H1 (cell line): ENCODE results near the gene IGFBP4. TPM values are rescaled to one million over a fixed set of nuclear protein-coding genes. Genes with fewer than 3 reads are reported as not detected.

Source experiments
- CTCF ChIA-PET: fragments of 300-600 bp; sonication (Branson Sonifier 250); formaldehyde crosslinking; loops from one replicate; lab custom pipeline; 2021; ENCODE audit not compliant: partially characterized antibody; lab: Charles Lee
- POLR2A ChIA-PET: fragments of 300-600 bp; sonication (Branson Sonifier 250); formaldehyde crosslinking; loops from one replicate; lab custom pipeline; 2021; ENCODE audit warnings: inconsistent platforms; ENCODE audit not compliant: partially characterized antibody; lab: Charles Lee
- DNase-seq, 2 experiments: peaks; one replicate each; pipeline versions ENCODE4 v3.0.0 to v3.0.0-alpha.2; 2010 to 2022; ENCODE audit warnings: low spot score in 2 of 2, low read depth in 1 of 2, mixed read lengths in 1 of 2
- FAIRE-seq: peaks from 2 replicates; lab custom pipeline; 2011; peaks lifted over from hg19 to GRCh38; lab: Jason Lieb, UNC
- H2AFZ ChIP-seq: 2 replicates; pipeline ENCODE4 v1.8.1; 2012; ENCODE audit warnings: low read length, inconsistent platforms
- H2AK5ac ChIP-seq: 2 replicates; pipeline ENCODE4 v1.6.1; 2013; ENCODE audit warnings: low read depth, low read length
- H2BK120ac ChIP-seq: replicated peaks from 2 replicates; pipeline ENCODE3; 2013; ENCODE audit warnings: low read depth, low read length, inconsistent platforms
- H2BK12ac ChIP-seq: 2 replicates; pipeline ENCODE4 v1.6.1; 2013; ENCODE audit warnings: low read depth, low read length
- H2BK15ac ChIP-seq: 2 replicates; pipeline ENCODE4 v1.6.1; 2013; ENCODE audit warnings: low read length
- H2BK20ac ChIP-seq: 2 replicates; pipeline ENCODE4 v1.6.1; 2013; ENCODE audit warnings: low read length
- H2BK5ac ChIP-seq: 2 replicates; pipeline ENCODE4 v1.6.1; 2013; ENCODE audit warnings: low read depth, low read length
- H3K14ac ChIP-seq: 2 replicates; pipeline ENCODE4 v1.6.1; 2013; ENCODE audit warnings: inconsistent platforms; ENCODE audit not compliant: insufficient read length
- H3K18ac ChIP-seq: 2 replicates; pipeline ENCODE4 v1.6.1; 2013; ENCODE audit warnings: low read length; ENCODE audit errors: extremely low read depth
- H3K23ac ChIP-seq: 2 replicates; pipeline ENCODE4 v1.6.1; 2013; ENCODE audit warnings: inconsistent platforms; ENCODE audit not compliant: insufficient read length
- H3K23me2 ChIP-seq: 2 replicates; pipeline ENCODE4 v1.6.1; 2013; ENCODE audit warnings: low read depth, low read length
- H3K27ac ChIP-seq: 2 replicates; pipeline ENCODE4 v1.6.1; 2011; ENCODE audit warnings: low read depth, low read length, inconsistent platforms
- H3K27me3 ChIP-seq, 4 experiments: replicated peaks in 1 of 4; 1 replicate in 1 of 4; 2 replicates in 3 of 4; pipeline versions ENCODE4 v1.6.1 to v1.8.1; 2011 to 2013; ENCODE audit warnings: low read length in 3 of 4, mild to moderate bottlenecking in 3 of 4, inconsistent platforms in 2 of 4, mixed read lengths in 2 of 4, moderate library complexity in 1 of 4; ENCODE audit not compliant: control insufficient read depth in 3 of 4, insufficient read depth in 3 of 4; ENCODE audit errors: extremely low read depth in 1 of 4
- H3K36me3 ChIP-seq, 4 experiments: 2 replicates each; pipeline versions ENCODE4 v1.6.1 to v1.8.1; 2011 to 2013; ENCODE audit warnings: mild to moderate bottlenecking in 4 of 4, low read length in 3 of 4, moderate library complexity in 2 of 4, control low read depth in 1 of 4, inconsistent platforms in 1 of 4; ENCODE audit not compliant: insufficient read depth in 4 of 4, control insufficient read depth in 2 of 4
- H3K4ac ChIP-seq: replicated peaks from 2 replicates; pipeline ENCODE3; 2013; ENCODE audit warnings: low read length, low read depth, mixed read lengths, inconsistent platforms; ENCODE audit not compliant: insufficient read length
- H3K4me1 ChIP-seq, 4 experiments: replicated peaks in 1 of 4; 1 replicate in 1 of 4; 2 replicates in 3 of 4; pipeline versions ENCODE4 v1.6.1 to v1.8.1; 2011 to 2013; ENCODE audit warnings: low read length in 3 of 4, inconsistent platforms in 2 of 4, mixed read lengths in 1 of 4; ENCODE audit not compliant: insufficient read depth in 4 of 4, control insufficient read depth in 3 of 4
- H3K4me2 ChIP-seq, 2 experiments: 2 replicates each; pipeline versions ENCODE4 v1.6.1 to v1.8.1; 2011 to 2013; ENCODE audit warnings: low read depth in 2 of 2, low read length in 2 of 2, control low read depth in 1 of 2, inconsistent platforms in 1 of 2, mild to moderate bottlenecking in 1 of 2; ENCODE audit not compliant: insufficient read depth in 1 of 2
- H3K4me3 ChIP-seq, 4 experiments: fragments of 200-600, 300-600 bp in 1 of 4; sonication (generic), shearing (Covaris generic), sonication (Bioruptor Twin) in 1 of 4; 2 replicates each; pipeline versions ENCODE4 v1.5.1 to v1.8.1; 2011 to 2016; ENCODE audit warnings: low read length in 4 of 4, low read depth in 3 of 4, control low read depth in 2 of 4, inconsistent platforms in 2 of 4, mild to moderate bottlenecking in 2 of 4, mixed read lengths in 1 of 4, moderate library complexity in 1 of 4; ENCODE audit not compliant: insufficient read depth in 2 of 4; ENCODE audit errors: extremely low read depth in 1 of 4
- H3K56ac ChIP-seq: replicated peaks from 2 replicates; pipeline ENCODE3; 2013; ENCODE audit warnings: low read depth, mild to moderate bottlenecking, mixed read lengths, low read length, inconsistent platforms; ENCODE audit not compliant: insufficient read length
- H3K79me1 ChIP-seq: 2 replicates; pipeline ENCODE4 v1.6.1; 2013; ENCODE audit warnings: low read depth, low read length, control low read depth
- H3K79me2 ChIP-seq, 2 experiments: 2 replicates each; pipeline versions ENCODE4 v1.6.1 to v1.8.1; 2012 to 2013; ENCODE audit warnings: low read length in 2 of 2, mild to moderate bottlenecking in 2 of 2, inconsistent platforms in 1 of 2; ENCODE audit not compliant: insufficient read depth in 2 of 2, control insufficient read depth in 1 of 2
- H3K9ac ChIP-seq, 4 experiments: replicated peaks in 1 of 4; 1 replicate in 1 of 4; 2 replicates in 3 of 4; pipeline versions ENCODE4 v1.6.1 to v1.8.1; 2011 to 2013; ENCODE audit warnings: low read depth in 3 of 4, low read length in 3 of 4, control low read depth in 2 of 4, mild to moderate bottlenecking in 2 of 4, moderate library complexity in 2 of 4, inconsistent platforms in 1 of 4; ENCODE audit errors: extremely low read depth in 1 of 4
- H3K9me3 ChIP-seq, 2 experiments: 2 replicates each; pipeline versions ENCODE4 v1.6.1 to v1.8.1; 2012 to 2013; ENCODE audit warnings: mild to moderate bottlenecking in 2 of 2, moderate library complexity in 2 of 2, control low read depth in 1 of 2, inconsistent platforms in 1 of 2, low read depth in 1 of 2, low read length in 1 of 2, mixed read lengths in 1 of 2; ENCODE audit not compliant: insufficient read depth in 2 of 2
- H4K20me1 ChIP-seq, 2 experiments: replicated peaks in 1 of 2; 2 replicates each; pipeline versions ENCODE3 to v1.8.1; 2011 to 2013; ENCODE audit warnings: inconsistent platforms in 2 of 2, low read length in 2 of 2, mild to moderate bottlenecking in 1 of 2; ENCODE audit not compliant: insufficient read depth in 2 of 2, control insufficient read depth in 1 of 2
- H4K5ac ChIP-seq: 2 replicates; pipeline ENCODE4 v1.6.1; 2013; ENCODE audit warnings: low read length, low read depth, mixed read lengths, inconsistent platforms; ENCODE audit not compliant: insufficient read length
- H4K8ac ChIP-seq: 2 replicates; pipeline ENCODE4 v1.8.0; 2013; ENCODE audit warnings: mild to moderate bottlenecking, moderate library complexity, low read length, inconsistent platforms; ENCODE audit not compliant: insufficient read depth; ENCODE audit errors: extremely low read depth
- H4K91ac ChIP-seq: replicated peaks from 2 replicates; pipeline ENCODE3; 2013; ENCODE audit warnings: low read length, mixed read lengths, inconsistent platforms; ENCODE audit not compliant: insufficient read length
- CEBPB ChIP-seq: IDR thresholded peaks from 2 replicates; pipeline ENCODE4 v1.6.1; 2012; ENCODE audit warnings: low read depth, low read length
- CHD1 ChIP-seq: IDR thresholded peaks from 2 replicates; pipeline ENCODE4 v1.6.1; 2012; ENCODE audit warnings: low read depth, low read length, improper control_type of control experiment
- CREB1 ChIP-seq: IDR thresholded peaks from 2 replicates; pipeline ENCODE4 v1.6.1; 2012; ENCODE audit warnings: inconsistent platforms
- SP4 ChIP-seq: IDR thresholded peaks from 2 replicates; pipeline ENCODE4 v1.6.1; 2012; ENCODE audit warnings: low read length, inconsistent platforms
- YY1 ChIP-seq: IDR thresholded peaks from 2 replicates; pipeline ENCODE4 v1.6.1; 2011; ENCODE audit warnings: low read depth, mild to moderate bottlenecking, low read length
- WGBS, 2 experiments: shearing (Covaris generic) in 1 of 2; methylation state at CpG; one replicate each; pipeline versions ENCODE4 v1.1.6 to v1.1.7; 2013 to 2015; ENCODE audit warnings: low lambda C conversion rate in 2 of 2, mixed read lengths in 2 of 2, inconsistent platforms in 1 of 2, low coverage in 1 of 2, missing lambda C conversion rate in 1 of 2; ENCODE audit not compliant: insufficient replicate concordance in 2 of 2, insufficient coverage in 1 of 2, insufficient read length in 1 of 2; ENCODE audit errors: extremely low coverage in 1 of 2, missing lambda C conversion rate in 1 of 2; 5-methylcytosine and 5-hydroxymethylcytosine counted together
- polyA plus RNA-seq, 7 experiments: library from polyadenylated mRNA; depleted of rRNA in 3 of 7; stranded (reverse) in 5 of 7; unstranded in 2 of 7; fragments of >200 nt in 5 of 7; fragments of 200-250 nt in 2 of 7; gene quantifications; 1 replicate in 5 of 7; 2 replicates in 1 of 7; 4 replicates in 1 of 7; pipeline versions ENCODE4 v1.2.1 to v1.2.3, GENCODE V29; 2011 to 2013; ENCODE audit warnings: missing spikeins in 2 of 7, mixed read lengths in 2 of 7
- total RNA-seq: library from RNA; stranded (reverse); fragmentation: NEBNext Ultra II Directional; extraction: Animal tissue kit (Norgen Biotek cat#: 25700); gene quantifications from 2 replicates; pipeline ENCODE4 v1.2.1, GENCODE V29; 2021

The IGFBP4 gene
- total and polyA plus RNA-seq, 2 of the 8 experiments (the other 6 are each of a cell fraction or from before 2014, with no cell fraction given) = 85.5 to 105 TPM

GRCh38 chr17:40496170-40496569 lies 52.9 kb downstream of the IGFBP4 start:
- Histone ChIP-seq H4K91ac (no peak overlapping the region), H3K4me2 (no peak overlapping the region), H3K79me2 (no peaks in the 10 kb centered on the region), H2BK15ac (no peak overlapping the region), H3K9ac (no peak overlapping the region), H3K9me3 (no peaks in the 10 kb centered on the region), H3K4ac (no peak overlapping the region), H4K8ac (no peak overlapping the region), H2BK12ac (no peak overlapping the region), H3K36me3 (no peaks in the 10 kb centered on the region), H3K14ac (no peak overlapping the region), H2BK5ac (no peak overlapping the region), H2AK5ac (no peak overlapping the region), H2AFZ (no peak overlapping the region), H3K4me3 (no peak overlapping the region), H3K23me2 (peaks cover 3% of the 10 kb centered on the region; the same call in 1 of the 2 replicates), H4K20me1 (no peaks in the 10 kb centered on the region), H4K5ac (no peak overlapping the region), H3K27ac (no peak overlapping the region), H3K4me1 (peaks cover 7 to 20% (median 13%) of the 10 kb centered on the region in 4 experiments; a peak in 6 of 7 replicates), H3K79me1 (no peaks in the 10 kb centered on the region), H2BK20ac (no peak overlapping the region), H3K56ac (no peak overlapping the region), H3K18ac (no peak overlapping the region), H3K23ac (no peak overlapping the region), H3K27me3 (no peaks in the 10 kb centered on the region), H2BK120ac (no peak overlapping the region)
- FAIRE-seq (no peak), DNase-seq (no peak)
- ChIA-PET CTCF (interaction anchor here (0.6 to 7.6 kb wide), 10 partner anchors 14 to 764 kb away, joined by 3 to 46 read pairs (median 4); partner anchors contain the start of gene IGFBP4), POLR2A (interaction anchor here (1.0 kb wide), 2 partner anchors 8 to 36 kb away, joined by 3 read pairs; no protein-coding TSS in a partner anchor)
- 92% methylated on average over 6 of the region's 6 CpGs; no CpG with 5 or more reads in 1 of the 2 experiments for WGBS, 2 experiments
- TF ChIP-seq CREB1 (no peak), SP4 (no peak), CHD1 (no peak), YY1 (no peak), CEBPB (no peak)
